ENCODE results near the gene CHSY1.
A peak's percentile ranks its signal among the peaks of the same experiment; 100 is the strongest.

CHSY1 gene

GRCh38 chr15:101193806-101194545, 57.9 kb downstream of the CHSY1 start:
- H3K4me3 ChIP-seq, result peak overlapping the region; percentile 54
- peak overlapping the region; percentile 37 to 85 for H3K27ac ChIP-seq
- TF ChIP-seq, protein P1, sequence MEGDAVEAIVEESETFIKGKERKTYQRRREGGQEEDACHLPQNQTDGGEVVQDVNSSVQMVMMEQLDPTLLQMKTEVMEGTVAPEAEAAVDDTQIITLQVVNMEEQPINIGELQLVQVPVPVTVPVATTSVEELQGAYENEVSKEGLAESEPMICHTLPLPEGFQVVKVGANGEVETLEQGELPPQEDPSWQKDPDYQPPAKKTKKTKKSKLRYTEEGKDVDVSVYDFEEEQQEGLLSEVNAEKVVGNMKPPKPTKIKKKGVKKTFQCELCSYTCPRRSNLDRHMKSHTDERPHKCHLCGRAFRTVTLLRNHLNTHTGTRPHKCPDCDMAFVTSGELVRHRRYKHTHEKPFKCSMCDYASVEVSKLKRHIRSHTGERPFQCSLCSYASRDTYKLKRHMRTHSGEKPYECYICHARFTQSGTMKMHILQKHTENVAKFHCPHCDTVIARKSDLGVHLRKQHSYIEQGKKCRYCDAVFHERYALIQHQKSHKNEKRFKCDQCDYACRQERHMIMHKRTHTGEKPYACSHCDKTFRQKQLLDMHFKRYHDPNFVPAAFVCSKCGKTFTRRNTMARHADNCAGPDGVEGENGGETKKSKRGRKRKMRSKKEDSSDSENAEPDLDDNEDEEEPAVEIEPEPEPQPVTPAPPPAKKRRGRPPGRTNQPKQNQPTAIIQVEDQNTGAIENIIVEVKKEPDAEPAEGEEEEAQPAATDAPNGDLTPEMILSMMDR (IDR thresholded peaks at IDR 0.05), result no peak
- no peak for DNase-seq (ENCODE audit: low spot score)

DNA sequence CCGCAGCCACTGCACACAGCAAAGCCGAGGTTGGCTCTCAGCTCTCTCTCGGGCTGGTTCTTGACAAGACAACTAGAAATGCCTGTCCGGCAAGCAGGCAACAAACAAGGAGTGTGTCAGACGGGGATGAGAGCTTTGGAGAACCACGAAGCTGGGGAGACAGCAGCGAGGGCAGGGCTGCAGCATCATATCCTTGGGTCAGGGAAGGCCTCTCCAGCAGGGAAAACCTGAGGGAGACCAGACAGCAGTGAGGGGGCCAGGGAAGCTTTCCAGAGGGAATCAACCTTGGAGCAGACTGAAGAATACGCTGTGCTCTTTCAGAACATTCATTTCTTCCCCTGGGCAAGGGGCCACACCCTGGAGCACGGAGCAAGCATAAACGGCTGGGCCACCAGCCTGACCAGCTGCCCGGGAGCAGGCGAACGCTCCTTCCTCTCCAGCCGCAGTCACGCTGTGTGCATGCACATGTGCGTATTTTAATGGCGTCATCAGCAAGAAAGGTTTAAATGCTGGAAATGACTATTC, 58.7 kb downstream of the CHSY1 start:
- TF ChIP-seq, protein P1 (IDR thresholded peaks at IDR 0.05), result no peak
- DNase-seq (ENCODE audit: low spot score), result no peak
- H3K27ac ChIP-seq, result peak overlapping the region in 1 of 2 donors; percentile 85
- peak overlapping the region; percentile 54 for H3K4me3 ChIP-seq

DNA sequence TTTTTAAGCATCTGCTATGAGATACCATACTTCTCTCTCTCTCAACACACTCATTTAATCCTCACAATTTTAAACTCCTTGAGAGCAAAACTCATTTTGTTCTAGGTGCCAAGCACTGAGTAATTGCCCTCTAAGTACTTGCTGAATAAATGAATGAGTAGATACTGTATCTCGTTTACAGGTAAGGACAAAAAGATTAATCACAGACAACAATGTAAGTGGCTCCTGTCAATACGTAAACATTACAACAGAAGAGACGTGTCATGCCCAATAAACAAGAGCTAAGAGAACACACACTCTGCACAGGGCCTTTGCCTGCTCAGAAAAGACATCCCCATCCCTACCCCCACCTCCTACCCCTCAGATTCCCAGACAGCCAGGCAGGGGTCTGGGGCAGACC, 59.8 kb downstream of the CHSY1 start:
- Histone ChIP-seq H3K27ac (peak overlapping the region; percentile 25 to 85), H3K4me3 (no peak overlapping the region)
- TF ChIP-seq, protein P1 (IDR thresholded peaks at IDR 0.05), result no peak
- DNase-seq (ENCODE audit: low spot score), result no peak

DNA sequence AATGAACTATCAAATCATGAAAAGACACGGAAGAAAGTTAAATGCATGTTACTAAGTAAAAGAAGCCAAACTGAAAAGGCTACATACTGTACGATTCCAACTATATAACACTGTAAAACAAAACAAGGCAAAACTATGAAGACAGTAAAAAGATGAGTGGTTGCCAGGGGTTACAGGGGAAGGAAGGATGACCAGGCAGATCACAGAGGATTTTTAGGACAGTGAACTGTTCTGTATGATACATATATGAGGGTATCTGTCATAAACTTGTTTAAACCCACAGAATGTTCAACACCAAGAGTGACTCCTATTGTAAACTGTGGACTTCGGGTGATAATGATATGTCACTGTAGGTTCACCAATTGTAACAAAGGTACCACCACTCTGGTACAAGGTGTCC, 60.6 kb downstream of the CHSY1 start:
- no peak overlapping the region for H3K4me3 ChIP-seq
- peak overlapping the region in 1 of 2 donors; percentile 65 for H3K27ac ChIP-seq
- no peak for DNase-seq (ENCODE audit: low spot score)
- TF ChIP-seq, protein P1 (IDR thresholded peaks at IDR 0.05), result no peak

GRCh38 chr15:101190092-101190595, 61.7 kb downstream of the CHSY1 start:
- DNase-seq (ENCODE audit: low spot score), result no peak
- Histone ChIP-seq H3K27ac (peak overlapping the region; percentile 85 to 92), H3K4me3 (peak overlapping the region; percentile 67)
- TF ChIP-seq, protein P1 (IDR thresholded peaks at IDR 0.05), result no peak

- Histone ChIP-seq H3K4me3 (peak overlapping the region; percentile 67), H3K27ac (peak overlapping the region; percentile 85 to 92)
- TF ChIP-seq, protein P1 (IDR thresholded peaks at IDR 0.05), result no peak
- no peak for DNase-seq (ENCODE audit: low spot score)
Observed at GRCh38 chr15:101189409-101190091, 62.3 kb downstream of the CHSY1 start.
